GM12873 (cell line): ENCODE data around the gene SLC3A2.

Experiments
- CTCF ChIP-seq: IDR thresholded peaks from 2 replicates; pipeline ENCODE4 v1.5.1; 2012; ENCODE audit warnings: low read depth, mild to moderate bottlenecking, moderate library complexity, low read length, control low read depth; ENCODE audit not compliant: insufficient read depth; ENCODE audit errors: missing control alignments

SLC3A2 gene

GRCh38 chr11:62922189-62922589, 41.5 kb downstream of the SLC3A2 start:
- no peak for TF ChIP-seq CTCF

- peak; percentile 73 for TF ChIP-seq CTCF
These were observed 42.1 kb downstream of the SLC3A2 start for GRCh38 chr11:62922653-62923431.

GRCh38 chr11:62923601-62924411, 43.1 kb downstream of the SLC3A2 start:
- no peak for TF ChIP-seq CTCF

- no peak for TF ChIP-seq CTCF
These were observed 44.6 kb downstream of the SLC3A2 start for GRCh38 chr11:62925308-62925707.

GRCh38 chr11:62925745-62926679, 45.3 kb downstream of the SLC3A2 start:
- no peak for TF ChIP-seq CTCF

GRCh38 chr11:62926680-62927455, 46.2 kb downstream of the SLC3A2 start:
- TF ChIP-seq CTCF, result no peak
